NCI-H187 treated with DMSO at 0.1 percent for 48 hours (cell line): ENCODE results near the gene SAMM50.
"Not testable (repeated sequence)": the region's sequence is repeated elsewhere in the genome, so short reads cannot be mapped to it uniquely, and the experiment has no call there.

ENCODE experiments used
- DNase-seq: peaks from one replicate; lab custom pipeline; 2025; lab: John Stamatoyannopoulos, UW

The SAMM50 gene

GRCh38 chr22:44001521-44001920, 46.3 kb downstream of the SAMM50 start:
- DNase-seq, result no peak

GRCh38 chr22:44002324-44002723, 47.1 kb downstream of the SAMM50 start:
- no peak for DNase-seq

GRCh38 chr22:44002997-44003396, 47.8 kb downstream of the SAMM50 start:
- DNase-seq, result no peak

- DNase-seq, result no peak
Measured at GRCh38 chr22:44003405-44004103, 48.3 kb downstream of the SAMM50 start.

DNA sequence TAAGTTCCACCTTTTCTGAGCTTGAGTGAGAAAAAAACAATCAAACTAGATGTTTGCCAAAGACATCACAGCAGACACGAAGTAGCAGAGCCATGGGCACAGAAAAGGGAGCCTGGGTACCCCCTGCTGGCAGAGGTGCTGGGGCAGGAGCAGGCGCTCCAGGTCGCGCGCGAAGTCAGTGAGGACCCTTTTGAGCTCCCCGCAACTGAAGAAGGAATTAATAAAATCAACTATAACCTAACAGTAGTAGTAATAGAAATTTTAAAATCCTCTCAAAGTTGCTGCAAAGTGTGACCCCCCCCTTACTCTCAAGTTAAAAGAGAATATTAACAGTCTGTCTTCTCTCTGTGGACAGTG, 48.8 kb downstream of the SAMM50 start:
- no peak for DNase-seq

GRCh38 chr22:44005524-44005923, 50.3 kb downstream of the SAMM50 start:
- no peak for DNase-seq

GRCh38 chr22:44012162-44012561, 56.9 kb downstream of the SAMM50 start:
- DNase-seq, result no peak

- DNase-seq, result no peak
Measured at GRCh38 chr22:44012591-44012990, 57.3 kb downstream of the SAMM50 start.

- no peak for DNase-seq
Measured at GRCh38 chr22:44014241-44014640, 59.0 kb downstream of the SAMM50 start.

DNA sequence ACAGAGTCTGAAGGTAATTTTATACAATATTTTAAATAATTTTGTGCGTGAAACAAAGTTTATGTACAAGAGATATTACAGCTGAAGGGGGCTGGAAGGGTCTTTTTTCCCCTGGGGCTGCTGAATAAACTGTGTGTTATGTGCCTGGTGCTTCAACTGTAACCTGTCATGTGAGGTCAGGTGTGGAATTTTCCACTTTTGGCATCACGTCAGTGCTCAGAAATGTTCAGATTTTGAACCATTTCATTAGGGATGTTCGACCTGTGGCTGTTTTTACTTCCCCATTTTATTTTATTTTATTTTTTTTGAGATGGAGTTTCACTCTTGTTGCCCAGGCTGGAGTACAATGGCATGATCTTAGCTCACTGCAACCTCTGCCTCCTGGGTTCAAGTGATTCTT, 61.3 kb downstream of the SAMM50 start:
- not testable (repeated sequence) for DNase-seq

GRCh38 chr22:44018594-44018993, 63.4 kb downstream of the SAMM50 start:
- no peak for DNase-seq

GRCh38 chr22:44019416-44019815, 64.2 kb downstream of the SAMM50 start:
- DNase-seq, result no peak

DNA sequence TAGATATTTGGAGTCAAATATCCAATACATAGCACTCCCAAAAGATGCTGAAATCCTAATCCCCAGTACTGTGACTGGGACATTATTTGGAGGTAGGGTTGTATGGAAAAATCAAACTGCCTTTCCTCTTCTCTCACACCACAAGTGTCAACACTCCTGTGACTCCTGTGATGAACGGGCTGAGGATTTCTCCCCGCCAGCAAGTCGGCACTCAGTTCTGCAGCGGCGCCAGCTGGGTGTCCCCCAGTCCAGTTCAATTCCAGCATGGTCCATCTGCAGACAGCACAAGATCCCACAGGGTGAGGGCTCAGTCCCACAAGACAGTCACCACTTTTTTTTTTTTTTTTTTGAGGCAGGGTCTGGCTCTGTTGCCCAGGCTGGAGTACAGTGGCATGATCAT, 64.6 kb downstream of the SAMM50 start:
- DNase-seq, result no peak

DNA sequence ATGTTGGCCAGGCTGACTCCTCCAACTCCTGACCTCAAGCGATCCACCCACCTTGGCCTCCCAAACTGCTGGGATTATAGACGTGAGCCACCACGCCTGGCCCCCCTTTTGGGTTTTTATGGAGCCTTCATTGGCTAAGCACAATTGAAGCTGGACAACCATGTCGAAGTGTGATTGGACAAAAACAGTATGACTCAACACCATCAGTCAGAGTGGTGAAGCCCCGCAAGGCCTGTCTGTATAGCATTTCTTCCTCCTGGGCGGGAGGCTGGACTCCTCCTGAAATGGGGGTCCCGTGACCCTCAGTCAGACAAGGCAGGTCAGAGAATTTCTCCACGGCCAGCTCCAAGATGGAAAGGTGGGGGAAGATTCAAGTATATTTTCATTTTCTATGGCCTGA, 65.7 kb downstream of the SAMM50 start:
- no peak for DNase-seq

GRCh38 chr22:44023404-44024287, 68.4 kb downstream of the SAMM50 start:
- DNase-seq, result no peak

GRCh38 chr22:44024288-44024921, 69.2 kb downstream of the SAMM50 start, which contains the start of gene PARVB:
PARVB (plus strand) TSS chr22:44024302; CDS start chr22:44024340, 38 bp downstream.
- no peak for DNase-seq

GRCh38 chr22:44025171-44026065, 70.2 kb downstream of the SAMM50 start:
- DNase-seq, result no peak

DNA sequence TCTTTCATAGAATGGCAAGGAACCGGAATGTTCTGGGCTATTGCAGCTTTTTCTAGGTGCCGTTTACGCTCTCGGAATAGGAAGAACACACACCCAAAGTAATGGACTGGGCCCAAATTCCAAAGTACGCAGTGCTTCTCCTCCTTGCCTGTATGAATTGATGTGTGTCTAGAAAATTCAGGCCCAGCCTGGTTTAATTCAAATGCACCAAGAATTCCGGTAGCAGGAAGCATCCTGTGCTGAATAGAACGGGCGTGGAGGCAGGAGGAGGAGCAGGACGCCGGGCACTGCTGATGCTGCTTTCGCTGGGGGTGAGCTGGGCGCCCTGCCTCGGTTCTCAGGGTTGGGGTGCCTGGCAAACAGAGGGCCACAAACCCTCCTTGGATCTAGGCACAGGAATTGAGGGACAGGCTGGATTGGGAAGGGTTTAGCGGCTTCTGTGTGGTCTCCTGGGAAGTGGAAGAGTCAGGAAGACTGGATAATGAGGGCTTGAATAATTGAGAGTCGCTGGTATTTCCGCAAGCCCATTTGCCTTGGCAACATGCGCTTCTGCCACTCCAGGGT, 70.9 kb downstream of the SAMM50 start:
- no peak for DNase-seq

DNA sequence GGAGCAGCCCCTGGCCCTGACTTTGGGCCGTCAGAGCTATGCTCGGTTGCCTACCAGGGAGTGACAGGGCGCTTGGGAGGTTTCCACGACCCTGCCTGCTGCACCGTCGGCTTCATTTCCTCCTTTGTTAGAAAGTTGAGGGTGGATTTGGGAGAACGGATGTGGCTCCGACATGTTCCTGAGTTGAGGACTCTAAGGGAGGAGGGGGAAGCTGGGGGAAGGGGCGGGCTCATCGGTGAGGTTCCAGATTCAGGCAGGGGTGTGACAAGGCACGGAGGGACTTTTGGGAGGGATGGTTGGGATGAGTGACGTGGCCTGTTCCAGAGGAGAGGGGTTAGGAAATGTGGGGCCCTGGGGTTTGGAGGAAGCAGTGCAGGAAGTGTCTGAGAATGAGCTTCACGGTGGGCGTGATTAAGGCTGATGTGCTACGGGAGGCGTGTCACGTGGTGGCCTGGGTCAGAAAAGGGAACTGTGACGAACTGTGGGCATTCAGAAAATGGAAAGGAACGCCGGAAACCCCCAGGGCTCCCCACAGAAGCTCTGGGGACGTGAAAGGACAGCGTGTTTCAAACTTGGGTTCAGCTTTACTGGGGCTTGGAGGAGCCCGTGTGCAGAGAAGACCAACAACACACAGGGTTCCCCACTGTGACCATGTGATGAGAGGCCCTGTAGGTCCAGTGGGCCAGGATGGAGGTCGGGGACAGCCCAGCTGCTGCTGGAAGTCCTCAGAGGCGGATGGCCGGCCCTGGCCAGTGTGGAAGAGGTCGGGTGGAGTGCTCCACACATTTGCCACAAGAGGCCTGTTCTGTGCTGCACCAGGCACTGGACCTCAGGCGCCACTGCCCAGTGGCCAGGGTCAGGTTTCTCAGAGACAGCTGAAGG, 71.6 kb downstream of the SAMM50 start:
- DNase-seq, result no peak

GRCh38 chr22:44028091-44028490, 72.8 kb downstream of the SAMM50 start:
- no peak for DNase-seq
